SJSA1 (cell line): Measurements from ENCODE around the gene TMEM138. TPM values are rescaled to one million over a fixed set of nuclear protein-coding genes. Genes with fewer than 3 reads are reported as not detected.

Experiments used
- DNase-seq, 2 experiments: peaks; one replicate each; pipeline ENCODE4 v3.0.0-alpha.2; 2015 to 2020; ENCODE audit warnings: low spot score in 2 of 2, low read depth in 1 of 2
- H3K27ac ChIP-seq: fragments of 250-450 bp; sonication (Bioruptor Pico); 2 replicates; pipeline ENCODE4 v1.5.1; 2020; ENCODE audit warnings: mild to moderate bottlenecking, moderate library complexity
- H3K27me3 ChIP-seq: fragments of 250-450 bp; sonication (Bioruptor Pico); replicated peaks from 2 replicates; pipeline ENCODE4 v1.5.1; 2020; ENCODE audit warnings: mild to moderate bottlenecking, moderate library complexity
- H3K36me3 ChIP-seq: fragments of 250-450 bp; sonication (Bioruptor Pico); 2 replicates; pipeline ENCODE4 v1.5.1; 2020; ENCODE audit warnings: mild to moderate bottlenecking
- H3K4me1 ChIP-seq: fragments of 250-450 bp; sonication (Bioruptor Pico); replicated peaks from 2 replicates; pipeline ENCODE4 v1.6.1; 2021; ENCODE audit warnings: mild to moderate bottlenecking
- H3K4me3 ChIP-seq: fragments of 250-450 bp; sonication (Bioruptor Pico); 2 replicates; pipeline ENCODE4 v1.5.1; 2020; ENCODE audit warnings: mild to moderate bottlenecking
- H3K9me3 ChIP-seq: fragments of 250-450 bp; sonication (Bioruptor Pico); replicated peaks from 2 replicates; pipeline ENCODE4 v1.5.1; 2020; ENCODE audit warnings: mild to moderate bottlenecking
- total RNA-seq: library from RNA; depleted of rRNA; stranded (reverse); fragments of >200 nt; shearing (Covaris generic); gene quantifications from 2 replicates; pipeline ENCODE4 v1.2.3, GENCODE V29; 2014

Gene TMEM138
- total RNA-seq, 1 experiment from 2014 or later, result 65.4 TPM

- no peak overlapping the region for H3K4me3 ChIP-seq
Measured at GRCh38 chr11:61349189-61349751, 12.9 kb upstream of the TMEM138 start.

GRCh38 chr11:61349916-61350315 is 12.3 kb upstream of the TMEM138 start:
- no peak for DNase-seq
- peaks cover 68% of the 10 kb centered on the region for H3K36me3 ChIP-seq
- H3K9me3 ChIP-seq, result no peaks in the 10 kb centered on the region
- H3K4me1 ChIP-seq, result peaks cover 15% of the 10 kb centered on the region
- no peak overlapping the region for H3K4me3 ChIP-seq
- no peak overlapping the region for H3K27ac ChIP-seq
- no peaks in the 10 kb centered on the region for H3K27me3 ChIP-seq

More at GRCh38 chr11:61349189-61349751, 12.9 kb upstream of the TMEM138 start:
- no peak for DNase-seq
- Histone ChIP-seq H3K9me3 (no peaks in the 10 kb centered on the region), H3K27me3 (no peaks in the 10 kb centered on the region), H3K4me1 (peaks cover 14% of the 10 kb centered on the region), H3K27ac (no peak overlapping the region), H3K36me3 (peaks cover 64% of the 10 kb centered on the region)

- Histone ChIP-seq H3K4me3 (no peak overlapping the region), H3K9me3 (no peaks in the 10 kb centered on the region), H3K27me3 (no peaks in the 10 kb centered on the region), H3K27ac (no peak overlapping the region), H3K4me1 (peaks cover 11% of the 10 kb centered on the region), H3K36me3 (peaks cover 72% of the 10 kb centered on the region)
- DNase-seq, result no peak
Measured at GRCh38 chr11:61350336-61350735, 11.8 kb upstream of the TMEM138 start.

- Histone ChIP-seq H3K36me3 (peaks cover 76% of the 10 kb centered on the region), H3K4me1 (peaks cover 10% of the 10 kb centered on the region), H3K9me3 (no peaks in the 10 kb centered on the region), H3K27ac (no peak overlapping the region), H3K27me3 (no peaks in the 10 kb centered on the region), H3K4me3 (no peak overlapping the region)
- DNase-seq, result no peak
Measured at GRCh38 chr11:61350803-61351202, 11.4 kb upstream of the TMEM138 start.

GRCh38 chr11:61352038-61352437 is 10.1 kb upstream of the TMEM138 start:
- Histone ChIP-seq H3K9me3 (no peaks in the 10 kb centered on the region), H3K27ac (no peak overlapping the region), H3K4me3 (no peak overlapping the region), H3K36me3 (peaks cover 84% of the 10 kb centered on the region), H3K4me1 (peaks cover 14% of the 10 kb centered on the region), H3K27me3 (no peaks in the 10 kb centered on the region)
- DNase-seq, result no peak

- Histone ChIP-seq H3K4me1 (peaks cover 14% of the 10 kb centered on the region), H3K27me3 (no peaks in the 10 kb centered on the region), H3K4me3 (no peak overlapping the region), H3K9me3 (no peaks in the 10 kb centered on the region), H3K27ac (no peak overlapping the region), H3K36me3 (peaks cover 77% of the 10 kb centered on the region)
- DNase-seq, result no peak
Measured at GRCh38 chr11:61353131-61354067, 8.8 kb upstream of the TMEM138 start.

- peak in 1 of 2 experiments; percentile 41 for DNase-seq
- H3K36me3 ChIP-seq, result peaks cover 69% of the 10 kb centered on the region
- H3K4me1 ChIP-seq, result peaks cover 14% of the 10 kb centered on the region
- H3K27me3 ChIP-seq, result no peaks in the 10 kb centered on the region
- H3K27ac ChIP-seq, result no peak overlapping the region
- no peaks in the 10 kb centered on the region for H3K9me3 ChIP-seq
- H3K4me3 ChIP-seq, result no peak overlapping the region
Measured at GRCh38 chr11:61354208-61354607, 8.0 kb upstream of the TMEM138 start.

GRCh38 chr11:61356706-61357105 is 5.5 kb upstream of the TMEM138 start:
- Histone ChIP-seq H3K27me3 (no peaks in the 10 kb centered on the region), H3K36me3 (peaks cover 49% of the 10 kb centered on the region), H3K9me3 (no peaks in the 10 kb centered on the region), H3K4me1 (peaks cover 24% of the 10 kb centered on the region), H3K4me3 (no peak overlapping the region), H3K27ac (no peak overlapping the region)
- DNase-seq, result no peak

GRCh38 chr11:61357233-61357893 is 4.8 kb upstream of the TMEM138 start:
- no peaks in the 10 kb centered on the region for H3K9me3 ChIP-seq
- H3K36me3 ChIP-seq, result peaks cover 44% of the 10 kb centered on the region
- H3K27ac ChIP-seq, result no peak overlapping the region
- no peaks in the 10 kb centered on the region for H3K27me3 ChIP-seq
- H3K4me1 ChIP-seq, result peaks cover 24% of the 10 kb centered on the region
- H3K4me3 ChIP-seq, result no peak overlapping the region
- no peak for DNase-seq

GRCh38 chr11:61357894-61358239 is 4.3 kb upstream of the TMEM138 start:
- no peak overlapping the region for H3K4me3 ChIP-seq
- no peaks in the 10 kb centered on the region for H3K9me3 ChIP-seq
- peaks cover 27% of the 10 kb centered on the region for H3K4me1 ChIP-seq
- DNase-seq, result no peak
- no peak overlapping the region for H3K27ac ChIP-seq
- H3K36me3 ChIP-seq, result peaks cover 44% of the 10 kb centered on the region
- H3K27me3 ChIP-seq, result no peaks in the 10 kb centered on the region

GRCh38 chr11:61358566-61358965 is 3.6 kb upstream of the TMEM138 start:
- Histone ChIP-seq H3K27ac (no peak overlapping the region), H3K9me3 (no peaks in the 10 kb centered on the region), H3K4me3 (no peak overlapping the region), H3K36me3 (peaks cover 44% of the 10 kb centered on the region), H3K4me1 (peaks cover 33% of the 10 kb centered on the region), H3K27me3 (no peaks in the 10 kb centered on the region)
- no peak for DNase-seq

- H3K27me3 ChIP-seq, result no peaks in the 10 kb centered on the region
- H3K27ac ChIP-seq, result no peak overlapping the region
- H3K4me1 ChIP-seq, result peaks cover 26% of the 10 kb centered on the region
- H3K9me3 ChIP-seq, result no peaks in the 10 kb centered on the region
- no peak for DNase-seq
- no peak overlapping the region for H3K4me3 ChIP-seq
- H3K36me3 ChIP-seq, result peaks cover 44% of the 10 kb centered on the region
Measured at GRCh38 chr11:61359516-61359915, 2.7 kb upstream of the TMEM138 start.

GRCh38 chr11:61361237-61361740 is 885 bp upstream of the TMEM138 start:
- Histone ChIP-seq H3K9me3 (no peaks in the 10 kb centered on the region), H3K27ac (peak overlapping the region; percentile 95), H3K36me3 (peaks cover 50% of the 10 kb centered on the region), H3K4me1 (peaks cover 36% of the 10 kb centered on the region), H3K27me3 (no peaks in the 10 kb centered on the region), H3K4me3 (peak overlapping the region; percentile 56)
- DNase-seq, result no peak

- no peak for DNase-seq
- Histone ChIP-seq H3K27ac (peak overlapping the region; percentile 95), H3K27me3 (no peaks in the 10 kb centered on the region), H3K9me3 (no peaks in the 10 kb centered on the region), H3K36me3 (peaks cover 51% of the 10 kb centered on the region), H3K4me3 (peak overlapping the region; percentile 56), H3K4me1 (peaks cover 40% of the 10 kb centered on the region)
Measured at GRCh38 chr11:61362542-61362875, 335 bp downstream of the TMEM138 start.
